Endothelial cell (in vitro differentiated cells): ENCODE measurements around the gene TWF1. TPM values are rescaled to one million over a fixed set of nuclear protein-coding genes. Genes with fewer than 3 reads are reported as not detected.
"Not testable (repeated sequence)": the region's sequence is repeated elsewhere in the genome, so short reads cannot be mapped to it uniquely, and the experiment has no call there.

Experiments used
- DNase-seq: peaks from one replicate; pipeline ENCODE4 v3.0.0; 2021; ENCODE audit warnings: low spot score
- H3K27ac Mint-ChIP-seq: one replicate; pipeline ENCODE4 v1.8.0; 2021; ENCODE audit warnings: mixed read lengths, inconsistent platforms; ENCODE audit not compliant: unreplicated experiment
- H3K27me3 Mint-ChIP-seq: one replicate; pipeline ENCODE4 v1.8.0; 2021; ENCODE audit warnings: mild to moderate bottlenecking, moderate library complexity, mixed read lengths, inconsistent platforms; ENCODE audit not compliant: unreplicated experiment
- H3K36me3 Mint-ChIP-seq: one replicate; pipeline ENCODE4 v1.8.0; 2021; ENCODE audit warnings: mild to moderate bottlenecking, low read depth, mixed read lengths, inconsistent platforms; ENCODE audit not compliant: unreplicated experiment
- H3K4me1 Mint-ChIP-seq: one replicate; pipeline ENCODE4 v1.8.0; 2021; ENCODE audit warnings: mild to moderate bottlenecking, mixed read lengths, inconsistent platforms; ENCODE audit not compliant: unreplicated experiment
- H3K4me3 Mint-ChIP-seq: one replicate; pipeline ENCODE4 v1.8.0; 2021; ENCODE audit warnings: mild to moderate bottlenecking, mixed read lengths, inconsistent platforms; ENCODE audit not compliant: unreplicated experiment
- H3K9me3 Mint-ChIP-seq: one replicate; pipeline ENCODE4 v1.8.0; 2021; ENCODE audit warnings: mixed read lengths, inconsistent platforms; ENCODE audit not compliant: unreplicated experiment
- CTCF ChIP-seq: fragments of 200-600 bp; sonication (generic); IDR thresholded peaks from one replicate; pipeline ENCODE4 v1.5.0; 2021; ENCODE audit warnings: antibody characterized with exemption; ENCODE audit not compliant: unreplicated experiment
- total RNA-seq: library from RNA; stranded (reverse); fragmentation: NEBNext Ultra II Directional; extraction: Animal tissue kit (Norgen Biotek cat#: 25700); gene quantifications from one replicate; pipeline ENCODE4 v1.2.1, GENCODE V29; 2021; ENCODE audit not compliant: unreplicated experiment

TWF1 gene
- total RNA-seq, 1 donor from 2014 or later = 44.8 TPM

- no peak for TF ChIP-seq CTCF
- Mint-ChIP-seq H3K9me3 (no peaks in the 10 kb centered on the region), H3K4me3 (peak overlapping the region; percentile 95), H3K27ac (peak overlapping the region; percentile 39), H3K36me3 (no peaks in the 10 kb centered on the region), H3K4me1 (peaks cover 21% of the 10 kb centered on the region), H3K27me3 (peaks cover 2% of the 10 kb centered on the region)
- peak; percentile 26 for DNase-seq
Measured at GRCh38 chr12:43758247-43758727, 47.8 kb downstream of the TWF1 start.

GRCh38 chr12:43754015-43754414 lies 52.1 kb downstream of the TWF1 start:
- H3K9me3 Mint-ChIP-seq = no peaks in the 10 kb centered on the region
- peaks cover 6% of the 10 kb centered on the region for H3K36me3 Mint-ChIP-seq
- no peak overlapping the region for H3K4me3 Mint-ChIP-seq
- TF ChIP-seq CTCF = no peak
- peaks cover 10% of the 10 kb centered on the region for H3K4me1 Mint-ChIP-seq
- H3K27ac Mint-ChIP-seq = no peak overlapping the region
- DNase-seq = no peak
- no peaks in the 10 kb centered on the region for H3K27me3 Mint-ChIP-seq

GRCh38 chr12:43751360-43751759 lies 54.8 kb downstream of the TWF1 start:
- H3K27me3 Mint-ChIP-seq, DNase-seq, H3K36me3 Mint-ChIP-seq, H3K4me1 Mint-ChIP-seq, H3K27ac Mint-ChIP-seq, H3K4me3 Mint-ChIP-seq, H3K9me3 Mint-ChIP-seq: not testable (repeated sequence)

- no peak for TF ChIP-seq CTCF
- no peak overlapping the region for H3K4me3 Mint-ChIP-seq
Measured at GRCh38 chr12:43750814-43751213, 55.3 kb downstream of the TWF1 start.

GRCh38 chr12:43749016-43749415 lies 57.1 kb downstream of the TWF1 start:
- no peak overlapping the region for H3K4me3 Mint-ChIP-seq
- H3K9me3 Mint-ChIP-seq = no peaks in the 10 kb centered on the region
- H3K36me3 Mint-ChIP-seq = peaks cover 20% of the 10 kb centered on the region
- no peak for DNase-seq
- no peaks in the 10 kb centered on the region for H3K27me3 Mint-ChIP-seq
- TF ChIP-seq CTCF = no peak
- no peak overlapping the region for H3K27ac Mint-ChIP-seq
- H3K4me1 Mint-ChIP-seq = peaks cover 6% of the 10 kb centered on the region

More at GRCh38 chr12:43750814-43751213, 55.3 kb downstream of the TWF1 start:
- H3K27ac Mint-ChIP-seq = no peak overlapping the region
- no peaks in the 10 kb centered on the region for H3K27me3 Mint-ChIP-seq
- H3K36me3 Mint-ChIP-seq = peaks cover 6% of the 10 kb centered on the region
- no peak for DNase-seq
- no peaks in the 10 kb centered on the region for H3K9me3 Mint-ChIP-seq
- peaks cover 6% of the 10 kb centered on the region for H3K4me1 Mint-ChIP-seq
